IMR-90 (cell line): Measurements from ENCODE around the gene BLVRA. TPM values are rescaled to one million over a fixed set of nuclear protein-coding genes. Genes with fewer than 3 reads are reported as not detected.

Experiments
- ATAC-seq: fragments of 200-7000 bp; cut with Tn5 transposase; 2 replicates; pipeline ENCODE4 v1.9.1; 2020; ENCODE audit warnings: low read depth, mild to moderate bottlenecking, moderate library complexity
- BruUV-seq: library from RNA; stranded (reverse); fragments of 400-500 nt; replicated peaks from 2 replicates; lab custom pipeline; 2021; lab: Mats Ljungman, UMichigan
- CTCF ChIA-PET: fragments of 300-600 bp; formaldehyde crosslinking; extraction: SDS; loops from one replicate; lab custom pipeline; 2021; ENCODE audit warnings: antibody characterized with exemption; lab: Yijun Ruan, JAX
- POLR2A ChIA-PET: fragments of 300-600 bp; sonication (Branson Sonifier 250); formaldehyde crosslinking; loops from one replicate; lab custom pipeline; 2022; ENCODE audit warnings: antibody characterized with exemption; ENCODE audit not compliant: unreplicated experiment; lab: Charles Lee
- DNase-seq: peaks from one replicate; pipeline ENCODE4 v3.0.0; 2013
- H2AFZ ChIP-seq: replicated peaks from 2 replicates; pipeline ENCODE3; 2013; ENCODE audit warnings: low read length, mild to moderate bottlenecking; ENCODE audit not compliant: poor library complexity
- H2AK5ac ChIP-seq: 2 replicates; pipeline ENCODE4 v1.6.1; 2013; ENCODE audit warnings: low read depth, low read length, inconsistent platforms
- H2AK9ac ChIP-seq: replicated peaks from 2 replicates; pipeline ENCODE3; 2013; ENCODE audit warnings: mild to moderate bottlenecking, low read depth, low read length, moderate library complexity; ENCODE audit not compliant: poor library complexity
- H2BK120ac ChIP-seq: 2 replicates; pipeline ENCODE4 v1.6.1; 2013; ENCODE audit warnings: low read depth, low read length, inconsistent platforms
- H2BK15ac ChIP-seq: 3 replicates; pipeline ENCODE4 v1.6.1; 2013; ENCODE audit warnings: low read depth, low read length, inconsistent platforms
- H2BK20ac ChIP-seq: 2 replicates; pipeline ENCODE4 v1.6.1; 2013; ENCODE audit warnings: low read depth, mild to moderate bottlenecking, inconsistent platforms, low read length, moderate library complexity
- H2BK5ac ChIP-seq: 2 replicates; pipeline ENCODE4 v1.6.1; 2013; ENCODE audit warnings: mild to moderate bottlenecking, low read depth, low read length, inconsistent platforms; ENCODE audit not compliant: poor library complexity, severe bottlenecking
- H3K14ac ChIP-seq: replicated peaks from 2 replicates; pipeline ENCODE4 v1.6.1; 2013; ENCODE audit warnings: low read depth, low read length, inconsistent platforms
- H3K18ac ChIP-seq: 2 replicates; pipeline ENCODE4 v1.6.1; 2013; ENCODE audit warnings: low read depth, low read length, control low read depth
- H3K23ac ChIP-seq: 2 replicates; pipeline ENCODE4 v1.6.1; 2013; ENCODE audit warnings: low read depth, low read length, inconsistent platforms
- H3K27ac ChIP-seq: 2 replicates; pipeline ENCODE4 v1.5.1; 2013; ENCODE audit warnings: mild to moderate bottlenecking, control low read depth, low read length; ENCODE audit not compliant: insufficient read depth
- H3K27me3 ChIP-seq: 2 replicates; pipeline ENCODE4 v1.6.1; 2013; ENCODE audit warnings: low read length; ENCODE audit not compliant: control insufficient read depth, insufficient read depth
- H3K36me3 ChIP-seq: 2 replicates; pipeline ENCODE4 v1.6.1; 2013; ENCODE audit warnings: low read length, mixed read lengths; ENCODE audit not compliant: control insufficient read depth, insufficient read depth
- H3K4ac ChIP-seq: 2 replicates; pipeline ENCODE4 v1.6.1; 2013; ENCODE audit warnings: low read depth, low read length, inconsistent platforms
- H3K4me1 ChIP-seq: 2 replicates; pipeline ENCODE4 v1.6.1; 2013; ENCODE audit warnings: low read length, mixed read lengths; ENCODE audit not compliant: control insufficient read depth, insufficient read depth
- H3K4me2 ChIP-seq: 2 replicates; pipeline ENCODE4 v1.6.1; 2013; ENCODE audit warnings: low read depth, mild to moderate bottlenecking, control low read depth, low read length, moderate library complexity
- H3K4me3 ChIP-seq: 2 replicates; pipeline ENCODE4 v1.5.1; 2013; ENCODE audit warnings: low read depth, mild to moderate bottlenecking, control low read depth, low read length, moderate library complexity; ENCODE audit not compliant: insufficient read depth
- H3K56ac ChIP-seq: 2 replicates; pipeline ENCODE4 v1.6.1; 2013; ENCODE audit warnings: low read length, inconsistent platforms; ENCODE audit not compliant: insufficient read depth; ENCODE audit errors: extremely low read depth
- H3K79me1 ChIP-seq, 2 experiments: 2 replicates each; pipeline ENCODE4 v1.6.1; 2013; ENCODE audit warnings: low read length in 2 of 2, inconsistent platforms in 1 of 2, low read depth in 1 of 2
- H3K9ac ChIP-seq: 2 replicates; pipeline ENCODE4 v1.6.1; 2013; ENCODE audit warnings: low read depth, low read length, control low read depth
- H3K9me1 ChIP-seq: 2 replicates; pipeline ENCODE4 v1.6.1; 2013; ENCODE audit warnings: low read length, inconsistent platforms; ENCODE audit not compliant: insufficient read depth
- H3K9me3 ChIP-seq: 2 replicates; pipeline ENCODE4 v1.6.1; 2013; ENCODE audit warnings: low read length; ENCODE audit not compliant: control insufficient read depth, insufficient read depth
- H4K20me1 ChIP-seq: 2 replicates; pipeline ENCODE4 v1.6.1; 2013; ENCODE audit warnings: low read length, inconsistent platforms; ENCODE audit not compliant: insufficient read depth
- H4K5ac ChIP-seq: 2 replicates; pipeline ENCODE4 v1.6.1; 2013; ENCODE audit warnings: mild to moderate bottlenecking, low read depth, low read length, control low read depth
- H4K8ac ChIP-seq, 2 experiments: 2 replicates each; pipeline ENCODE4 v1.6.1; 2013; ENCODE audit warnings: low read depth in 2 of 2, low read length in 2 of 2, control low read depth in 1 of 2, inconsistent platforms in 1 of 2
- H4K91ac ChIP-seq: 2 replicates; pipeline ENCODE4 v1.6.1; 2013; ENCODE audit warnings: low read depth, low read length, inconsistent platforms; ENCODE audit not compliant: insufficient read depth
- BHLHE40 ChIP-seq: fragments of 150-350 bp; IDR thresholded peaks from 2 replicates; pipeline ENCODE4 v1.6.1; 2016; ENCODE audit warnings: mild to moderate bottlenecking, low read depth, low read length
- CEBPB ChIP-seq: IDR thresholded peaks from 2 replicates; pipeline ENCODE4 v1.6.1; 2012; ENCODE audit warnings: low read depth, low read length, improper control_type of control experiment
- CHD1 ChIP-seq: IDR thresholded peaks from 2 replicates; pipeline ENCODE4 v1.6.1; 2012; ENCODE audit warnings: low read depth, low read length, improper control_type of control experiment
- FOS ChIP-seq: fragments of 150-350 bp; IDR thresholded peaks from 2 replicates; pipeline ENCODE4 v1.6.1; 2016; ENCODE audit warnings: low read depth, low read length
- MAZ ChIP-seq: IDR thresholded peaks from 2 replicates; pipeline ENCODE4 v1.6.1; 2012; ENCODE audit warnings: low read depth, mild to moderate bottlenecking, low read length, improper control_type of control experiment, moderate library complexity, borderline replicate concordance
- POLR2A ChIP-seq: IDR thresholded peaks from 2 replicates; pipeline ENCODE4 v1.6.1; 2012; ENCODE audit warnings: mild to moderate bottlenecking, low read depth, low read length
- RCOR1 ChIP-seq: IDR thresholded peaks from 2 replicates; pipeline ENCODE4 v1.6.1; 2012; ENCODE audit warnings: mild to moderate bottlenecking, low read length, improper control_type of control experiment; ENCODE audit not compliant: insufficient replicate concordance
- RFX5 ChIP-seq: IDR thresholded peaks from 2 replicates; pipeline ENCODE4 v1.8.0; 2012; ENCODE audit warnings: low read depth, mild to moderate bottlenecking, low read length, moderate library complexity
- SMC3 ChIP-seq: fragments of 150-350 bp; IDR thresholded peaks from 2 replicates; pipeline ENCODE4 v1.6.1; 2016; ENCODE audit warnings: low read depth, mild to moderate bottlenecking, antibody characterized with exemption, low read length, moderate library complexity
- WGBS, 2 experiments: methylation state at CpG; one replicate each; pipeline versions ENCODE4 v1.1.5 to v1.1.7; 2013; ENCODE audit warnings: missing lambda C conversion rate in 2 of 2; ENCODE audit not compliant: insufficient read length in 1 of 2; ENCODE audit errors: extremely low coverage in 2 of 2; 5-methylcytosine and 5-hydroxymethylcytosine counted together
- dilution Hi-C: fragments of 300-500 bp; cut with HindIII; formaldehyde crosslinking; loops from one replicate; pipeline ENCODE4 v1.14.3; 2018; ENCODE audit warnings: low sequenced_read_pairs; ENCODE audit not compliant: unreplicated experiment
- in situ Hi-C: fragments of 300-500 bp; cut with MboI; formaldehyde crosslinking; loops from 3 replicates; pipeline ENCODE4 v1.14.3; 2019; ENCODE audit warnings: low sequenced_read_pairs, inconsistent platforms, mixed read lengths
- intact Hi-C: fragments of 100-400 bp; cut with micrococcal nuclease; formaldehyde crosslinking; loops from 2 replicates; pipeline ENCODE4 v1.10.0; 2022
- polyA plus RNA-seq, 3 experiments: library from polyadenylated mRNA; depleted of rRNA; stranded (reverse); fragments of >200 nt; gene quantifications; 2 replicates each; pipeline ENCODE4 v1.2.3, GENCODE V29; 2012; ENCODE audit warnings: low replicate concordance in 1 of 3
- total RNA-seq: library from RNA; depleted of rRNA; stranded (reverse); fragments of >200 nt; gene quantifications from 2 replicates; pipeline ENCODE4 v1.2.3, GENCODE V29; 2012
- TF ChIP-seq, protein P1 (sequence below): fragments of 150-350 bp; IDR thresholded peaks from 2 replicates; pipeline ENCODE4 v1.6.1; 2016; ENCODE audit warnings: low read depth, mild to moderate bottlenecking, low read length, moderate library complexity, borderline replicate concordance

BLVRA gene
- total and polyA plus RNA-seq, 2 of the 4 experiments (the other 2 are of a cell fraction) = 32.3 to 47.1 TPM

DNA sequence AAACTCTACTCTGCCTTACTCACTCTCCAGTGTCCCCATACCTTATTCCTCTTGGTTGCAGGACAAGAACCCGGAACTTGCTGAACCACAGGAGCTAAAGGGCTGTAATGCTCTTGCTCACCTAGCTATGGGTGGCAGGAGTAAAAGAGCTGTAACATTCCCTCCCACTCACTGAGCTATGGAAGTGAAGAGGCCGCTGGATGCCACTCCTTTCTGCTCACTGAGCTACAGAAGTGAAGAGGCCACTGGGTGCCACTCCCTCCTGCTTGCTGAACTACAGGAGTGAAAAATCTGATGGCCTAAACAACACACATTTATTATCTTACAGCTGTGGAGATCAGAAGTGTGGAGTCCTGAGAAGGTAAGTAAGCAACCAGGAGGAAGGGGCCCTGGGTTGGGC, 93.3 kb downstream of the BLVRA start:
- dilution Hi-C loops (no loop called here), in situ Hi-C loops (no loop called here)

More for the DNA sequence above, 93.3 kb downstream of the BLVRA start:
- H3K9me3 ChIP-seq = no peaks in the 10 kb centered on the region; the same call in 1 of the 2 replicates
- H2AFZ ChIP-seq = no peak overlapping the region
- no peak overlapping the region for H4K8ac ChIP-seq
- ATAC-seq (no peak), DNase-seq (no peak)
- no peak overlapping the region for H2BK20ac ChIP-seq
- TF ChIP-seq SMC3 (no peak), POLR2A (no peak), CHD1 (no peak), MAZ (no peak), BHLHE40 (no peak), RCOR1 (no peak), RFX5 (no peak), FOS (no peak), CEBPB (no peak)
- TF ChIP-seq, protein P1, sequence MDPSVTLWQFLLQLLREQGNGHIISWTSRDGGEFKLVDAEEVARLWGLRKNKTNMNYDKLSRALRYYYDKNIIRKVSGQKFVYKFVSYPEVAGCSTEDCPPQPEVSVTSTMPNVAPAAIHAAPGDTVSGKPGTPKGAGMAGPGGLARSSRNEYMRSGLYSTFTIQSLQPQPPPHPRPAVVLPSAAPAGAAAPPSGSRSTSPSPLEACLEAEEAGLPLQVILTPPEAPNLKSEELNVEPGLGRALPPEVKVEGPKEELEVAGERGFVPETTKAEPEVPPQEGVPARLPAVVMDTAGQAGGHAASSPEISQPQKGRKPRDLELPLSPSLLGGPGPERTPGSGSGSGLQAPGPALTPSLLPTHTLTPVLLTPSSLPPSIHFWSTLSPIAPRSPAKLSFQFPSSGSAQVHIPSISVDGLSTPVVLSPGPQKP = no peak
- no peaks in the 10 kb centered on the region for H3K36me3 ChIP-seq
- no peak overlapping the region for H3K27ac ChIP-seq
- peaks cover 5% of the 10 kb centered on the region; the same call in 1 of the 2 replicates for H3K27me3 ChIP-seq
- no peak overlapping the region for H2AK5ac ChIP-seq
- H3K23ac ChIP-seq = no peak overlapping the region
- no peak overlapping the region for H2BK5ac ChIP-seq
- no peak overlapping the region for H3K56ac ChIP-seq
- no peak overlapping the region for H4K91ac ChIP-seq
- CTCF ChIA-PET = no interaction called here
- H2AK9ac ChIP-seq = no peak overlapping the region
- H4K20me1 ChIP-seq = no peaks in the 10 kb centered on the region
- H4K5ac ChIP-seq = no peak overlapping the region
- no peak overlapping the region for H3K4me3 ChIP-seq
- H3K79me1 ChIP-seq = no peaks in the 10 kb centered on the region
- H3K18ac ChIP-seq = no peak overlapping the region
- no peak overlapping the region for H3K4me2 ChIP-seq
- no peak overlapping the region for H2BK15ac ChIP-seq
- H2BK120ac ChIP-seq = no peak overlapping the region
- H3K4ac ChIP-seq = no peak overlapping the region
- no peak overlapping the region for H3K14ac ChIP-seq
- intact Hi-C loops = no loop called here
- no peaks in the 10 kb centered on the region for H3K4me1 ChIP-seq
- no TSS peak for BruUV-seq
- WGBS, 2 experiments = no CpG with 5 or more reads among the region's 2 CpGs
- POLR2A ChIA-PET = no interaction called here
- no peaks in the 10 kb centered on the region; the same call in 1 of the 2 replicates for H3K9me1 ChIP-seq
- no peak overlapping the region for H3K9ac ChIP-seq
